SKM-1 (cell line): ENCODE measurements around the gene LCP1.
A peak's percentile ranks its signal among the peaks of the same experiment; 100 is the strongest.
"Not testable (repeated sequence)": the region's sequence is repeated elsewhere in the genome, so short reads cannot be mapped to it uniquely, and the experiment has no call there.

Experiments
- DNase-seq: peaks from one replicate; lab custom pipeline; 2025; ENCODE audit not compliant: unreplicated experiment; lab: John Stamatoyannopoulos, UW

LCP1 gene

GRCh38 chr13:46182491-46182877 is 507 bp upstream of the LCP1 start:
- no peak for DNase-seq

DNA sequence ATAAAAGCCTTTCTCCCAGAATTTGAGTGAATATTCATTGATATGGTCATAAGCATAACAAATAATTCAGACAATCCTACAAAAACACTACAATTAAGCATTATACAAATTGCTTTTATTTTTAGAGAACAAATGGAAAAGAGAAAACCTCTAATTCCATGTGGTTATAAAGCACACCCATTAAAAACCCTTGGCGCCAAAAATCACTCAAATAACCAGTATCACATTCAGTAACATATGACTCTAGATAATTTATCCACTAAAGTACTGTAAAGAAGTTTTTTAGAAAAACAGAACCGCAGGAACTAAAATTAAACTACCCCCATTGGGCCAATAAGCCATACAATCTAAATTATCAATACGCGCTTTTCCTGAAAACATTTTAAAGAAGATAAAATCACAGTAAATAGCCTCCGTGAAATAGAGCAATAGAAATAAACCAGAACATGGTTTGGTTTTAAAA is 569 bp downstream of the LCP1 start:
- no peak for DNase-seq

DNA sequence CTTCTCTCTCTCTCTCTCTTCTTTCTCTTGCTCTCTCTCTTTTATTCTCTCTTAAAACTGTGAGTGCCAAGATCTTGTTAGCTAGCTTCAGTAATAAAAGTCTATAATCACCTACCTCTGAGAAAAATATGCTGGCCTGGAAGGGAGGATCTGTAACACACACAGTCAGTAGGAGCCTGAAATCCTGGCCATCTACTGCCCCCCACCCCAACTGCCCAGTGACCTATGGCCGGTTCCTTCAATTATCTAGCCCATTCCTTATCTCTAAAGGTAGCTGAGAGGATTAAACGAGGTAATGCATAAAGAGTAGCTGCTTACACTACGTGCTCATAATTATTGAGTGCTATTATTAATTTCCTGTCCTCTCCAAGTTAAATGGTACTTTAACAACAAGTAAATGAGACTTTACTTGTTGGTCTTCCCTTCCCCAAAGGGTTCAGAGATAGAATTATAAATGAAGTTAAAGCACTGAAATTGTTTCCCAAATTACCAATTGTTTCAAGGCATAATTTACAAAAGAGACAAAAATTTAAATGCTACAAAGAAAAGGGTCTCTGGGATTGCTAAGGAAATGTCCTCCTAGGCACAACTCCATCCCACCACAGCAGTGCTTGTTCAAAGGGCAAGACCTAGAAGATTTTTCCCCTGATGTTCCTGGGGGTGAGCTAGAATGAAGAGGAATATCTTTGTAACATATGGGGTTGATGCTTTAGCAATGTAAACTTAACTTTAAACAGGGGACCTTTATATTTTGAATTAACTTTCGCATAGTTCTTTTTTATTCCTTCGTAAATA is 1.8 kb downstream of the LCP1 start:
- DNase-seq, result no peak

DNA sequence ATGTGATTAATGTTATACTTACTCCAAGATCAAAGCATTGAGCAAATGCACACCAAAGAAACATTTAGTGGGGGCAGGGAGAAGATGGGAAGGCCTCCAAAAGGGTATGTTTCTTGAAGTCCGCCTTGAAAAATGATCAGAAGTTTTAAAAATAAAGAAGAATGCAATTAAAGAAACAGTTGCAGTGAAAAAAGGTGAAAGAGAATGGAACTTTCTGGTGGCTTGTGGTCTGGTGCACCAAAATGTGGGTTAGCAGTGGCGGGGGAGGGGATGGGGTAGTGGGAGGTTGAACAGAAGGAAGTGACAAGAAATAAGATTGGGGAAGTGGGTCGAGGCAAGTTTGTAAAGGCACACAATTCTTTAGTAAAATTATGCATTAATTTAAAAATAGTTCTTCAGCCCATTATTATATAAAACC is 2.5 kb downstream of the LCP1 start:
- DNase-seq, result peak; percentile 86

DNA sequence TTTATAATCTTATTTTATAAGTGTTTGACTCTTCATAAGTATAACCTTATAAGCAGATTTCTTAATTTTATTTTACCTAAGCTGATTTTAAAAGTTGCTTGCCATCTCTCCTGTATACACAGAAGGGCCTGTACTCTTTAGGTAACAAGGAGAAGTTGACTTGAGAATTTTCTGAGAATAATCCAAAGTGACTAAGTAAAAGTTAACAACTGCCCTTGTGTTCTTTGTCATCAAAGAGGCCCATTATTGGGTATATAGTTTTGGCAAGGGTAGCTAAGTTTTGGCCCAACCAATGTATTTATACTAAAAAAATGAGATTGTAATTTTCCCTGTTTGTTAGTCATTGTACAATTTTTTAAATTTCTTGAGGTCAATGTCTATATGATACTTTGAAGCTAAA is 3.2 kb downstream of the LCP1 start:
- DNase-seq, result no peak

- DNase-seq, result peak; percentile 12
Observed at GRCh38 chr13:46178143-46178542, 3.8 kb downstream of the LCP1 start.

- peak; percentile 89 for DNase-seq
Observed at GRCh38 chr13:46176756-46177155, 5.2 kb downstream of the LCP1 start.

GRCh38 chr13:46173656-46174055 is 8.3 kb downstream of the LCP1 start:
- DNase-seq, result no peak

- DNase-seq, result peak; percentile 88
Observed at GRCh38 chr13:46172531-46172991, 9.4 kb downstream of the LCP1 start.

DNA sequence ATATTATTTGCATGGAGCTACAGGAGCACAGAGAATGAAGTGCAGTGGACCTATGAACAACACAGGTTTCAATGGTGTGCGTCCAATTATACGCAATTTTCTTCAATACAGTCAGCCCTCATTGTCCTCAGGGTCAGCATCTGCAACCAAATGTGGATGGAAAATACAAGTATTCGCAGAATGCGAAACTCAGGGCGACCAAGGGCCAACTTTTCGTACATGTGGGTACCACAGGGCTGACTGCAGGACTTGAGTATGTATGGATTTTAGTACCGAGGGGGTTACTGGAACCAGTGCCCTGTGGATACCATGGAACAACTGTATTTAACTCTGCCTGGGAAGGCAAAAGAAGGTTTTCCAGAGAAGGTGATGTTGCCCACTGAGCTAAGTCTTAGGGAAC is 10.2 kb downstream of the LCP1 start:
- DNase-seq, result no peak

GRCh38 chr13:46171217-46171616 is 10.8 kb downstream of the LCP1 start:
- DNase-seq, result peak; percentile 82

DNA sequence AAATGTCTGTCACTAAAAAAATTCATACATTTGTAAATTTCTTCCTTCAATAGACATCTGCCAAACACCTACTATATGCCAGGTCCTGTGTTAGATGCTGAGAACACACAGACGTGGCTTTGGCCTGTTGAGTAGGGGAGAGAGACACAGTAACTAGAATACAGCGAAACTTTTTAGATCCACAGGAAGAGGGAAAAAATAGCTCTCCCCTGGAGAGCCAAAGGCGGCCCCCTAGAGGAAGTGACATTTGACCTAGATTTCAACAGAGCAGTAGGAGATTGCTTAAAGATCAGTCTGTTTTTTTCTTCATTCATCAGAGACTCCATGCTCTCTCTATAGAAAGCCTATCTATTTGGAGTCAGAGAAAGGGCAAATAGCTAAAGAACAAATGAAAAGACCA is 11.3 kb downstream of the LCP1 start:
- peak; percentile 68 for DNase-seq

DNA sequence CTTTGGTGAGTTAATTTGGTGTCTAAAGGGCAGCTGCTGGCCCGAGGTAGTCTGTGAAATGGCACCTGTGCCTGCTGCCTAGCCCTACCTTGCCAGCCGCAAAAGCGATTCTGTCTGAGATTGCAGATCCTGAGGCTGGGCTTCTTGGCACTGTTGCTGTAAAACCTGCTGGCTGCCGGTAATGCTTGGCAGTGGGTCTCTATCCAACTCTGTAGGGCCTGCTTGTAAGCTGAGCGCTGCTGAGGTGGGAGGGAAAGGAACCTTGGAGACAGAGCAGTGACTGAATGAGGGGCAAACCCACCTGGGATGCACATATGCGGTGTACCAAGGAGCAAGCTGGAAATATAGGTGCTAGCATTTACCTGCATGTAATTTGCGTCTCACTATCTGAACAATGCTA is 11.7 kb downstream of the LCP1 start:
- DNase-seq, result no peak

DNA sequence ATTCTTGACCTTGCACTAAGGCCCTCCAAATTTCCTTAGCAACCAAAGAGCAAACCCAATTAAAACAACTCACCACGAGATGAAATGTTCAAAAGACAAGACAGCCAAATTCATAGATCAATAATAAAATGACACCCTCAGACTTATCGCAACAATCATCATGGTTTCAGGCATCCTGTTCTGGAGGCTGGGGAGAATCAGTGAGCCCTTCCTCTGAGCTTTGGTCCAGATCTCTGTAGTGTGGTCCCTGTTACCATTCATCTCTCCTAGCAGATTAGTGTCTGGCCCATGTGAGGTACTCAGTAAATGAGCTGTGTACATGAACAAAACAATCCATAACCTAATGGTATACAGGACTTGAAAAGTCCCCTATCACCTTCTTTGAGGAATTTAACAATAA is 12.2 kb downstream of the LCP1 start:
- no peak for DNase-seq

GRCh38 chr13:46168783-46169182 is 13.2 kb downstream of the LCP1 start:
- peak; percentile 20 for DNase-seq

DNA sequence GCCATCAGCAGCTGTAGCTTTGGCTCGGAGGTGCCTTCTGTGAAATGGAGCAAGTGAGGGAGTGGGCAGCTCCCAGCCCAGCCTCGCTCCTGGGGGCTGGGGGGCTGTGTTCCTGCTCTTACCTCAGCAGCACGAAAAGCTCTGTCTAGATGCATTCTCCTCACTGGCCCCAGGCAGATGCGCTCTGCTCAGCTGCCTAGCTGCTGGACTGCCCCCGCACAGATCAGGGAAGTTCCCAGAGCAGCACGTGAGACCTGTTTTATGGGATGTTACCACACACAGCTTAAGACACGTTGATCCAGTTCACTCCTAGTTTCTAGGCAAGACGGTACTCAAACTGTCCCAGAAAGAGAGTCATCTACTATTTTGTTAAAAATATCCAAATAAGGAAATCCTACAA is 13.6 kb downstream of the LCP1 start:
- peak; percentile 53 for DNase-seq

DNA sequence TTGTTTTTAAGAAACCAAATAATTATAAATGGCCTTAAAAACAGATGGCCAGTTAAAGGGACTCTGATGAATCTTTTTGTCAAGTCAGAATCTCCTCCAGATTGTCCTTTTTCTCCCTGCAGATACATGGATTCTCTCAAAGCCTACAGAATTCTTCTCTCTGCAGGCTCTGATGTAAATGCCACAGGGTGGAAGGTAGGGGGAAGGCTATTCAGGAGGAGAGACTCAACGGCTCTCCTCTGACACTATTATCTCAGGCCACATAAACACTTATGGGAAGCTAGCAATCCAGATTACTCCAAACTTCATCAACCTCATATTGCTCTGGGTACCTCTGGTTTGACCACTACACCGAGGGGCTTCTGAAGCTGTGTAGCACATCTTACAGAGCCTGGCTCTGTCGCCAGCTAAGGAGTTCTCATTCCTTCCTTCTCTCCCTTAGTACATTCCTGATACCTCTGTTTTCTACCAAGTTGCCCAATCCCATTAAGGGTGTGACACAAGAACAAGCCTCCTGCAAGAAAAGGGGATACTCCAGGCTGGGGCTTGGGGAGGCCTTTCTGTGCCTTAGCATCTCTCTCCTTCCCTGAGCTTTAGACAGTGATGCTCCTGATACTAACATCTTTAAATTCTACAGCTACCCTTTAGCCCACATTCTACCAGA is 14.9 kb downstream of the LCP1 start:
- DNase-seq, result no peak

DNA sequence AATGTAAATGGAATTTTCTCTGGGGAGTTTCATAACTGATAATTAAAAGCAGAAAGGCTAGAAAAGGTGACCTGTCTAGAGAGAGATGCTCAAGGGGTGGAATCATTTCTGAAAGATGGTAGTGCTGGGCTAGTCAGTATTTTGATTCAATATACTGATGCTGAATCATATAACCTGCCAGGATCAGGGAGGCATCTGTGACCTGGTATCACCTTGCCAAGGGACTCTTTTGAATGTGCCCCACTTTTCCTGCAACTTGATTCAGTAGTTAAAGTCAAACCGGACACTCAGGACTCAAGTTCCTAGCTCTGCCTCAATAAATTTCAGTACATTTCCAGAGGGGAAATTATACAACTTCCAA is 15.8 kb downstream of the LCP1 start:
- DNase-seq, result no peak

GRCh38 chr13:46165485-46166223 is 16.3 kb downstream of the LCP1 start:
- no peak for DNase-seq

DNA sequence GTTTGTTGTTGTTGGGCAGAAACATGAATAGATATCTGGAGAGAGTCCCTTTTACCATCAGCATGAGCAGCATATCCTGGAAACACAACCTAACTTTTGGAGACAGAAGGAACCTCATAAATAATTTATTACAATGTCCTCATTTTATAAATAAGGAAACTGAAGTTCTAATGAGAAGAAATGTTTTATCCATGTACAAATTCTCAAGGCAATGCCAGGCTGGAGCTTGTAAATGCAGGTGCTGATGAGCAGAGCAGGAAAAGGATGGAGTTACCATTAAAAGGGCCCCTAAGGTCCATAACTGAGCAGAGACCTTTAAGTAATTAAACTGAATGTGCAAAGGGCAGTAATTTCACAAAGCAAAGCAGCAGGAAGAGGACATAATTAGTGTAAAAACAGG is 17.3 kb downstream of the LCP1 start:
- DNase-seq, result no peak

- DNase-seq, result not testable (repeated sequence)
Observed at GRCh38 chr13:46162741-46163140, 19.2 kb downstream of the LCP1 start.
